Vagina (tissue), 2 donors: ENCODE measurements around the gene ENPP7.

Experiments used
- CTCF ChIP-seq, 3 experiments: fragments of 450-650 bp in 2 of 3; fragments of 200-600 bp in 1 of 3; sonication (generic) in 1 of 3; IDR thresholded peaks; one replicate each; pipeline ENCODE4 v1.5.1; 2017 to 2019; ENCODE audit warnings: antibody characterized with exemption in 3 of 3, mild to moderate bottlenecking in 2 of 3, moderate library complexity in 2 of 3
- POLR2A ChIP-seq, 2 donors: fragments of 450-650 bp; IDR thresholded peaks; one replicate each; pipeline ENCODE4 v1.6.1; 2017; ENCODE audit warnings: antibody characterized with exemption in 2 of 2, mild to moderate bottlenecking in 2 of 2, moderate library complexity in 2 of 2
- POLR2AphosphoS5 ChIP-seq, 2 donors: sonication (generic); formaldehyde crosslinking; IDR thresholded peaks; one replicate each; pipeline ENCODE4 v1.9.0; 2017; ENCODE audit warnings: antibody characterized with exemption in 2 of 2, mild to moderate bottlenecking in 2 of 2, low read depth in 1 of 2; ENCODE audit not compliant: insufficient read depth in 1 of 2

DNA sequence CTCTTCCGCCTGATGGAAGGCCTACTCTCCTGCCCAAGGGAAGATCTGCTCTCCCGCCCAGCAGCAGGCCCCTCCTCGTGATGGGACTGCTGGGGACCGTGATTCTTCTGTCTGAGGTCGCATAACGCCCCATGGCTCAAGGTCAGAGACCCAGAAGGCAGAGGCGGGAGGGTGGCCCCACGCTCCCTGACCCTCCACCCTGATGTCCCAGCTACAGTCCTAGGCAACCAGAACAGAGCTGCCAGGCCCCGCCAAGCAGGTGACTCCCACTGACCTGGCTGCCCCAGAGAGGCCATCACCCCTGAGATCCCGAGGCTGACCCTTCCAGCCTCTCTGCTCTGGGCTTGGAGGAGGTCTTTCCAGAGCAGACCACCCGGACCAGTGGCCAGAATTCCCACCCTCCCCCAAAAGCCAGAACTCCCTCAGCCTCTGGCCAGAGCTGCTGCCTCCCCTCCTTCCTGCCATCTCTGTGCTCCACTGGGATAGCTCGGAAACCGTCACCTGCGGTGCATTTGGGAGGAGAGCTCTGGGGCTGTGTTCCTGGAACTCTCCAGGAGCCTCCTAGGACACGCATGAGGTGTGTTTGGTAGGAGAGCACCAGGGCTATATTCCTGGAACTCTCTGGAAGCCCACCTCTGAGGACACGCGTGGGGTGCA is 7.3 kb downstream of the ENPP7 start:
- no peak for TF ChIP-seq POLR2A (IDR thresholded peaks at IDR 0.05)
- TF ChIP-seq CTCF (IDR thresholded peaks at IDR 0.05): no peak
- no peak for TF ChIP-seq POLR2AphosphoS5 (IDR thresholded peaks at IDR 0.05; ENCODE audit: insufficient read depth in 1 of 2, low read depth in 1 of 2)
